ENCODE data around the gene TRIM56.

DNA sequence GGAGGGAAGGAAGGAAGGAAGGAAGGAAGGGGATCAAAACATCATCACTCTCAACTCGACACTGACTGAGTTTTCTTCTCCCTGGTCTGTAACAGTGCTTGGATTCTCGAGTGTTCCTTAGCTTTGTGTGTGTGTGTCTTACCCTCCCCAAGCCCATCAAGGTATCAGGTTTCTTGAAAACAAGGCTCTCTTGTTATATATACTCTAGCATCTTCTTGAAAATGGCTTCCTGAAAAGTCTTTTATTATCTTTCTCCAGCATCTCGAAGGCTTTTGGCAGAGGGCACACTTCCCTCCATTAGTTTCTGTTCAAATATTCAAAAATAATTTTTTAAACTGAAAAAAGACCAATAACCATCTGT is 55.0 kb downstream of the TRIM56 start:
- TF ChIP-seq POLR2A (IDR thresholded peaks at IDR 0.05): no peak
- TF ChIP-seq, protein P1, sequence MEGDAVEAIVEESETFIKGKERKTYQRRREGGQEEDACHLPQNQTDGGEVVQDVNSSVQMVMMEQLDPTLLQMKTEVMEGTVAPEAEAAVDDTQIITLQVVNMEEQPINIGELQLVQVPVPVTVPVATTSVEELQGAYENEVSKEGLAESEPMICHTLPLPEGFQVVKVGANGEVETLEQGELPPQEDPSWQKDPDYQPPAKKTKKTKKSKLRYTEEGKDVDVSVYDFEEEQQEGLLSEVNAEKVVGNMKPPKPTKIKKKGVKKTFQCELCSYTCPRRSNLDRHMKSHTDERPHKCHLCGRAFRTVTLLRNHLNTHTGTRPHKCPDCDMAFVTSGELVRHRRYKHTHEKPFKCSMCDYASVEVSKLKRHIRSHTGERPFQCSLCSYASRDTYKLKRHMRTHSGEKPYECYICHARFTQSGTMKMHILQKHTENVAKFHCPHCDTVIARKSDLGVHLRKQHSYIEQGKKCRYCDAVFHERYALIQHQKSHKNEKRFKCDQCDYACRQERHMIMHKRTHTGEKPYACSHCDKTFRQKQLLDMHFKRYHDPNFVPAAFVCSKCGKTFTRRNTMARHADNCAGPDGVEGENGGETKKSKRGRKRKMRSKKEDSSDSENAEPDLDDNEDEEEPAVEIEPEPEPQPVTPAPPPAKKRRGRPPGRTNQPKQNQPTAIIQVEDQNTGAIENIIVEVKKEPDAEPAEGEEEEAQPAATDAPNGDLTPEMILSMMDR (IDR thresholded peaks at IDR 0.05): no peak

Measured in uterus (tissue), 2 donors.